Heart right ventricle (tissue), 16 donors: ENCODE results near the gene GIN1. TPM values are rescaled to one million over a fixed set of nuclear protein-coding genes. Genes with fewer than 3 reads are reported as not detected.
"Not testable (repeated sequence)": the region's sequence is repeated elsewhere in the genome, so short reads cannot be mapped to it uniquely, and the experiment has no call there.

Experiments
- ATAC-seq, 8 donors: fragments of 200-7000 bp; cut with Tn5 transposase; one replicate each; pipeline ENCODE4 v1.9.1; 2020; ENCODE audit warnings: mild to moderate bottlenecking in 8 of 8, moderate library complexity in 8 of 8, moderate number of reproducible peaks in 1 of 8
- DNase-seq, 2 donors: peaks; one replicate each; pipeline ENCODE4 v3.0.0-alpha.2; 2020
- H3K27ac ChIP-seq, 10 donors: fragments of 200-600 bp; sonication (generic) in 2 of 10; one replicate each; pipeline versions ENCODE4 v1.5.0 to v1.8.0; 2020 to 2022; ENCODE audit warnings: mild to moderate bottlenecking in 3 of 10
- H3K27me3 ChIP-seq, 7 donors: fragments of 200-600 bp; one replicate each; pipeline ENCODE4 v1.8.0; 2021 to 2022; ENCODE audit warnings: mild to moderate bottlenecking in 2 of 7
- H3K36me3 ChIP-seq, 9 donors: fragments of 200-600 bp; sonication (generic) in 1 of 9; one replicate each; pipeline versions ENCODE4 v1.5.0 to v1.8.0; 2020 to 2022; ENCODE audit warnings: mild to moderate bottlenecking in 2 of 9
- H3K4me1 ChIP-seq, 9 donors: fragments of 200-600 bp; sonication (generic) in 1 of 9; one replicate each; pipeline versions ENCODE4 v1.5.0 to v1.8.0; 2020 to 2022; ENCODE audit warnings: mild to moderate bottlenecking in 4 of 9
- H3K4me3 ChIP-seq, 10 donors: fragments of 200-600 bp; sonication (generic) in 2 of 10; one replicate each; pipeline versions ENCODE4 v1.5.0 to v1.8.0; 2020 to 2022; ENCODE audit warnings: mild to moderate bottlenecking in 7 of 10, moderate library complexity in 2 of 10
- H3K9me3 ChIP-seq, 11 donors: fragments of 200-600 bp in 10 of 11; sonication (generic) in 2 of 11; one replicate each; pipeline versions ENCODE4 v1.5.0 to v1.8.0; 2013 to 2022; ENCODE audit warnings: mild to moderate bottlenecking in 2 of 11, control low read depth in 1 of 11, moderate library complexity in 1 of 11
- WGBS, 2 donors: extraction: QIAGEN DNeasy Blood & Tissue Kit; methylation state at CpG; one replicate each; pipeline ENCODE4 v1.1.7; 2013; ENCODE audit warnings: inconsistent platforms in 1 of 2; 5-methylcytosine and 5-hydroxymethylcytosine counted together
- intact Hi-C, 10 donors: fragments of 100-400 bp; cut with DNase I; formaldehyde crosslinking; loops; one replicate each; pipeline versions ENCODE4 v1.11.1 to v1.14.2; 2022
- polyA plus RNA-seq, 2 donors: library from polyadenylated mRNA; stranded (reverse); fragments of 200-250 nt; gene quantifications; one replicate each; pipeline ENCODE4 v1.2.3, GENCODE V29; 2013
- total RNA-seq, 10 donors: library from RNA; stranded (reverse); fragmentation: NEBNext Ultra II Directional in 3 of 10; extraction: Animal tissue kit (Norgen Biotek cat#: 25700) in 3 of 10; gene quantifications; one replicate each; pipeline versions ENCODE4 v1.2.1 to v1.2.4, GENCODE V29; 2021 to 2023
- TF ChIP-seq, protein P1 (sequence below), 9 donors: fragments of 200-600 bp; sonication (generic) in 2 of 9; IDR thresholded peaks; one replicate each; pipeline versions ENCODE4 v1.5.0 to v1.8.0; 2021 to 2022; ENCODE audit warnings: antibody characterized with exemption in 9 of 9, mild to moderate bottlenecking in 5 of 9, moderate library complexity in 1 of 9
- donor health status: Arrhythmogenic right ventricular cardiomyopathy.
- donor health status: ischemic (EF 13 %, LVEDD 7.1; RV severe dilation, severe dysfunction).
- donor health status: healthy with polysubstance abuse.
- donor health status: DM: no; HTN: yes; CAD: no.
- donor health status: DM: no; HTN: no; CAD: no.
- donor health status: ischemic (EF 25% LVEDD 6.9; RV normal size, moderate dysfunction).
- donor health status: ischemic (EF 25% LVEDD 5.7; RV mildly dilated, moderate dysfunction).
- donor health status: healthy.
- donor health status: DM: yes; HTN: yes; CAD: no.
- donor health status: Ischemic cardiomyopathy.
- donor health status: ischemic (EF 35%, LVEDD 5.7; RV mildly dilated, moderate dysfunction).
- donor health status: nonischemic (EF 11% LVEDD 7.7; RV severe dilation, severe dysfunction).
- donor health status: DM: yes; HTN: yes; CAD: no.
- donor health status: PGD.
- donor health status: ischemic (EF 29% LVEDD 5.4; RV normal size, mild dysfunction).
- donor health status: nonischemic (EF 23%, LVEDD 6.1; RV moderate dilation, normal function).

The GIN1 gene
- total and polyA plus RNA-seq, 12 donors = 5.6 to 19.7 (median 13.4) TPM

DNA sequence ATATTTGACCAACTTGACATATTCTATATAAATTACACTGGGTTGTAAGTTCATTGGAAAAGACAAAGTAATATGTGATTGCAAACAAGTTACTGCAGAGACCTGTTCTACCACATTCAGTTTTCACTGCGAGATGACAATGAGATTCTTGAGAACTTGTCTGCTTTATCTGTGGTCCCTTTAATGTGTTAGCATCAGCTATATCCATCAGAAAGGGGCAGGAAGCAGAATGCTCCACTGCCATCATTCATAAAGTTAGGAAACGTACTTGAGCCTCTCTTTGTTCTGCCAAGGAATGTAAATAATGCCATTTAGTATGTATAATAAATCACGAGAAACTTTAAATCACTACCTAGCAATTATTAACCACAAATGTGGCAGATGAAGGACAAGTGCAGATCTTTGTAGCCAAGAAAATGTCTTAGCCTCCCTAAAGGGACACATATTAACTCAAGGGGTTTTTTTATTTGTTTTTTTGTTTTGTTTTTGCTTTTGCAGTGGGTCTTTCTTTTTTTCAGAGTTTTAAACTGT, 59.4 kb downstream of the GIN1 start:
- DNase-seq = no peak
- Histone ChIP-seq H3K27me3 (no peaks in the 10 kb centered on the region), H3K9me3 (peaks cover 0 to 3% (median 0%) of the 10 kb centered on the region in 11 donors), H3K36me3 (no peaks in the 10 kb centered on the region), H3K4me3 (no peak overlapping the region), H3K27ac (no peak overlapping the region), H3K4me1 (no peaks in the 10 kb centered on the region)
- TF ChIP-seq, protein P1, sequence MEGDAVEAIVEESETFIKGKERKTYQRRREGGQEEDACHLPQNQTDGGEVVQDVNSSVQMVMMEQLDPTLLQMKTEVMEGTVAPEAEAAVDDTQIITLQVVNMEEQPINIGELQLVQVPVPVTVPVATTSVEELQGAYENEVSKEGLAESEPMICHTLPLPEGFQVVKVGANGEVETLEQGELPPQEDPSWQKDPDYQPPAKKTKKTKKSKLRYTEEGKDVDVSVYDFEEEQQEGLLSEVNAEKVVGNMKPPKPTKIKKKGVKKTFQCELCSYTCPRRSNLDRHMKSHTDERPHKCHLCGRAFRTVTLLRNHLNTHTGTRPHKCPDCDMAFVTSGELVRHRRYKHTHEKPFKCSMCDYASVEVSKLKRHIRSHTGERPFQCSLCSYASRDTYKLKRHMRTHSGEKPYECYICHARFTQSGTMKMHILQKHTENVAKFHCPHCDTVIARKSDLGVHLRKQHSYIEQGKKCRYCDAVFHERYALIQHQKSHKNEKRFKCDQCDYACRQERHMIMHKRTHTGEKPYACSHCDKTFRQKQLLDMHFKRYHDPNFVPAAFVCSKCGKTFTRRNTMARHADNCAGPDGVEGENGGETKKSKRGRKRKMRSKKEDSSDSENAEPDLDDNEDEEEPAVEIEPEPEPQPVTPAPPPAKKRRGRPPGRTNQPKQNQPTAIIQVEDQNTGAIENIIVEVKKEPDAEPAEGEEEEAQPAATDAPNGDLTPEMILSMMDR (IDR thresholded peaks at IDR 0.05) = no peak
- WGBS, 2 donors = 54% methylated on average over 3 of the region's 3 CpGs
- no peak for ATAC-seq
- intact Hi-C loops = no loop called here

DNA sequence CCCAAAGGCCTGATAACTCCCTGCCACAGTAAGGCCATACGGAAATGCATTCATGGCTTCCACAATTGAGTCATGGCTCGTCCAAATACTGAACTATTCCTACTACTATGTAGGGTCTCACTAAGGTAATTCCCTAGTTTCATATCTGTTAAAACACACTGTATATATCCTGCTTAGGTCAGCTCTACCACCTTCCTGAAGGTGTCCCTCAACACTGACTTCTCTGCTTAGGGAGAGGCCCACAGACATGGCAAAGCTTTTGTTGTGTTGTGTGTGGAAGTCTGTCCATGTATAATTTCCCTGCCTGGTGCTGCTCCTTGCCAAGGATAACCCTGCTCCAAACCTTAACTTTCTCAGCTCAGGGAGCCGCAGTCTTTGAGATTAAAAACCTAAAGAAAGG, 60.4 kb downstream of the GIN1 start:
- DNase-seq = no peak
- H3K4me3 ChIP-seq = no peak overlapping the region
- intact Hi-C loops = no loop called here
- H3K4me1 ChIP-seq = no peaks in the 10 kb centered on the region
- no peak overlapping the region for H3K27ac ChIP-seq
- ATAC-seq = no peak
- H3K9me3 ChIP-seq = peaks cover 0 to 4% (median 0%) of the 10 kb centered on the region in 11 donors
- TF ChIP-seq, protein P1 (IDR thresholded peaks at IDR 0.05) = no peak
- H3K36me3 ChIP-seq = no peaks in the 10 kb centered on the region
- WGBS, 2 donors = 85 to 88% methylated on average over 3 of the region's 3 CpGs
- H3K27me3 ChIP-seq = no peaks in the 10 kb centered on the region

DNA sequence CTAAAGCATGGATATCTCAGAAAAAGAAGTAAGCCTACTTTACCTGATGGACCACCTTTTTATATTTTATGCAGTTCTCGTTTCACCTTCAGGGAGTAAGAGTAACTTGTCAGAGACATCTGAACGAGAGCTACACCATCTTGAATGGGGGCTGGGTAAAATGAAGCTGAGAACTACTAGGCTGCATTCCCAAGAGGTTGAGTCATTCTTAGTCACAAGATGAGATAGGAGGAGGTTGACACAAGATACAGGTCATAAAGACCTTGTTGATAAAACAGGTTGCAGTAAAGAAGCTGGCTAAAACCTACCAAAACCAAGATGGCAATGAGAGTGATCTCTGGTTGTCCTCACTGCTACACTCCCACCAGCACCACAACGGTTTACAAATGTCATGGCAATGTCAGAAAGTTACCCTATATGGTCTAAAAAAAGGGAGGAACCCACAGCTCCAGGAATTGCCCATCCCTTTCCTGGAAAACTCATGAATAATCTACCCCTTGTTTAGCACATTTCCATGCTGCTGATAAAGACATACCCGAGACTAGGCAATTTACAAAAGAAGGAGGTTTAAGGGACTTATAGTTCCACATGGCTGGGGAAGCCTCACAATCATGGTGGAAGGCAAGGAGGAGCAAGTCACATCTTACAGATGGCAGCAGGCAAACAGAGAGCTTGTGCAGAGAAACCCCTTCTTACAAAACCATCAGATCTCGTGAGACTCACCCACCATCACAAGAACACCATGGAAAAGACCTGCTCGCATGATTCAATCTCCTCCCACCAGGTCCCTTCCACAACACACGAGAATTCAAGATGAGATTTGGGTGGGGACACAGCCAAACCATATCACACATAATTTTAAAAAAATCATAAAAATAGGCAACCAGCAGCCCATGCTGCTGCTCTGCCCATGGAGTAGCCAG, 62.5 kb downstream of the GIN1 start:
- Histone ChIP-seq H3K4me3 (no peak overlapping the region), H3K27ac (no peak overlapping the region), H3K27me3 (no peaks in the 10 kb centered on the region), H3K9me3 (peaks cover 0 to 4% (median 0%) of the 10 kb centered on the region in 11 donors), H3K4me1 (no peaks in the 10 kb centered on the region), H3K36me3 (no peaks in the 10 kb centered on the region)
- TF ChIP-seq, protein P1 (IDR thresholded peaks at IDR 0.05) = no peak
- intact Hi-C loops = no loop called here
- no peak for DNase-seq
- ATAC-seq = no peak
- WGBS, 2 donors = 70 to 79% methylated on average over 7 of the region's 7 CpGs

DNA sequence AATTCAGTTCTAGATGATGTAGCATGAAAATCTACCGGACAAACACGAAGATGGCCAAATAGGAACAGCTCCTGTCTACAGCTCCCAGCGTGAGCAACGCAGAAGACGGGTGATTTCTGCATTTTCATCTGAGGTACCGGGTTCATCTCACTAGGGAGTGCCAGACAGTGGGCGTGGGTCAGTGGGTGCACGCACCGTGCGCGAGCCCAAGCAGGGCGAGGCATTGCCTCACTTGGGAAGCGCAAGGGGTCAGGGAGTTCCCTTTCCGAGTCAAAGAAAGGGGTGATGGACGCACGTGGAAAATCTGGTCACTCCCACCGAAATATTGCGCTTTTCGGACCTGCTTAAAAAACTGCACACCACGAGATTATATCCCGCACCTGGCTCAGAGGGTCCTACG, 73.2 kb downstream of the GIN1 start:
- not testable (repeated sequence) for H3K4me3 ChIP-seq, DNase-seq, H3K27ac ChIP-seq, H3K36me3 ChIP-seq, H3K27me3 ChIP-seq, H3K9me3 ChIP-seq, ATAC-seq, H3K4me1 ChIP-seq
- WGBS, 2 donors = 92 to 94% methylated on average over 22 of the region's 22 CpGs
- intact Hi-C loops = loop anchor here in 1 of 10 donors (10.0 kb wide), 1 partner anchor 462 kb away; no protein-coding TSS in a partner anchor
